ENCODE data around the gene OR6C70.

The OR6C70 gene

GRCh38 chr12:55470088-55470829 lies at the start of gene OR6C70:
OR6C70 (minus strand) TSS chr12:55470138; CDS start chr12:55470138, 0 bp downstream.
- TF ChIP-seq, protein P1, sequence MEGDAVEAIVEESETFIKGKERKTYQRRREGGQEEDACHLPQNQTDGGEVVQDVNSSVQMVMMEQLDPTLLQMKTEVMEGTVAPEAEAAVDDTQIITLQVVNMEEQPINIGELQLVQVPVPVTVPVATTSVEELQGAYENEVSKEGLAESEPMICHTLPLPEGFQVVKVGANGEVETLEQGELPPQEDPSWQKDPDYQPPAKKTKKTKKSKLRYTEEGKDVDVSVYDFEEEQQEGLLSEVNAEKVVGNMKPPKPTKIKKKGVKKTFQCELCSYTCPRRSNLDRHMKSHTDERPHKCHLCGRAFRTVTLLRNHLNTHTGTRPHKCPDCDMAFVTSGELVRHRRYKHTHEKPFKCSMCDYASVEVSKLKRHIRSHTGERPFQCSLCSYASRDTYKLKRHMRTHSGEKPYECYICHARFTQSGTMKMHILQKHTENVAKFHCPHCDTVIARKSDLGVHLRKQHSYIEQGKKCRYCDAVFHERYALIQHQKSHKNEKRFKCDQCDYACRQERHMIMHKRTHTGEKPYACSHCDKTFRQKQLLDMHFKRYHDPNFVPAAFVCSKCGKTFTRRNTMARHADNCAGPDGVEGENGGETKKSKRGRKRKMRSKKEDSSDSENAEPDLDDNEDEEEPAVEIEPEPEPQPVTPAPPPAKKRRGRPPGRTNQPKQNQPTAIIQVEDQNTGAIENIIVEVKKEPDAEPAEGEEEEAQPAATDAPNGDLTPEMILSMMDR (IDR thresholded peaks at IDR 0.05; ENCODE audit: control insufficient read depth, extremely low read depth, insufficient read depth): no peak
- no peak for DNase-seq (ENCODE audit: low read depth)

GRCh38 chr12:55516391-55516790 lies 46.5 kb upstream of the OR6C70 start:
- TF ChIP-seq, protein P1 (IDR thresholded peaks at IDR 0.05; ENCODE audit: control insufficient read depth, extremely low read depth, insufficient read depth): no peak
- H3K4me3 ChIP-seq (ENCODE audit: low read depth, low read length): no peak overlapping the region
- no peak for DNase-seq (ENCODE audit: low read depth)

More at GRCh38 chr12:55470088-55470829, at the start of gene OR6C70:
- no peak within 1 kb of the TSS for H3K4me3 ChIP-seq (ENCODE audit: low read depth, low read length)

DNA sequence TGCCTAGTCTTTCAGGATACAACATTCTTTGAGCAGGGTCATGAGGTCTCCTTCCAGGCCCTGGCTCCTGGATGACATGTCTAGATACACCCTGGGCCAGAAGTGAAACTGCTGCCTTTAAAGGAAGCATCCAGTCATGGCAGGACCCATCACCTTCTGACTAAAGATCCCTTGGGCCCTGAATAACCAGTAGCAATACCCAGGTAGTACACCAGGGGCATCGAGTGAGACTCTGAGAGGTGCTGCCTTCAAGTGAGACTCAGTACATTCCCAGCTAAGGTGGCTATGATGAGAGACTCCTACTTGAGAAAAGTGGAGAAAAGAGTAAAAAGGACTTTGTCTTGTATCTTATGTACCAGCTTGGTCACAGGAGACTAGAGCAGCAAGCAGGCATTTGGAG lies 45.8 kb upstream of the OR6C70 start:
- no peak overlapping the region for H3K4me3 ChIP-seq (ENCODE audit: low read depth, low read length)
- TF ChIP-seq, protein P1 (IDR thresholded peaks at IDR 0.05; ENCODE audit: control insufficient read depth, extremely low read depth, insufficient read depth): no peak
- DNase-seq (ENCODE audit: low read depth): no peak

DNA sequence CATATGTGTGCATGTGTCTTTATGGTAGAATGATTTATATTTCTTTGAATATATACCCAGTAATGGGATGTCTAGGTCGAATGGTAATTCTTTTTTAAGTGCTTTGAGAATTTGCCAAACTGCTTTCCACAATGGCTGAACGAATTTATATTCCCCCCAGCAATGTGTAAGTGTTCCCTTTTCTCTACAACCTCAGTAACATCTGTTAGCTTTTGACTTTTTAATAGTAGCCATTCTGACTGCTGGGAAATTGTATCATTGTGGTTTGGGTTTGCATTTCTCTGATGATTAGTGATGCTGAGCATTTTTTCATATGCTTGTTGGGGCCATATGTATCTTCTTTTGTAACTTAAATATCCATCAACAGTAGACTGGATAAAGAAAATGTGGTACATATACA lies 31.7 kb upstream of the OR6C70 start:
- no peak overlapping the region for H3K4me3 ChIP-seq (ENCODE audit: low read depth, low read length)
- DNase-seq (ENCODE audit: low read depth): no peak
- TF ChIP-seq, protein P1 (IDR thresholded peaks at IDR 0.05; ENCODE audit: control insufficient read depth, extremely low read depth, insufficient read depth): no peak

DNA sequence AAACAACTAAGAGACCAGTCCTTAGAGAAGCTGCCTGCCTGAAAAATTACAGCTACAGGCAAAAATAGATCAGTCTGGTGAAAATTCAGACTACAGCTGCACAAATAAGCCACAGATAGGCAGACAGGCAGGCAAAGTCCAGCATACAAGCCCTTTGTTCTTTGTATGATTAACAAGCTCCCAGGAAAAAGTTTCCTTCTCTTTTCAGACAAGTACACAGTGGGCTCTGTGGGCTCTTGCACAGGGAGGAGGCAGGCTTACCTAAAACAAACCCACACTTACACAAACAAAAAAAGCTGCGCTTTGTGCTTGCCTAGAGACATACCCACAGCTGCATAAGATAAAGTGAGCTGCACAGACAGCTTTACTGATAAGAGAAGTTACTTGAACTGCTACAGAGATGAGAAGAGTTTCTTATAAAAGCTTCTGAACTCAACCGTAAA lies 29.9 kb upstream of the OR6C70 start:
- DNase-seq (ENCODE audit: low read depth): no peak

DNA sequence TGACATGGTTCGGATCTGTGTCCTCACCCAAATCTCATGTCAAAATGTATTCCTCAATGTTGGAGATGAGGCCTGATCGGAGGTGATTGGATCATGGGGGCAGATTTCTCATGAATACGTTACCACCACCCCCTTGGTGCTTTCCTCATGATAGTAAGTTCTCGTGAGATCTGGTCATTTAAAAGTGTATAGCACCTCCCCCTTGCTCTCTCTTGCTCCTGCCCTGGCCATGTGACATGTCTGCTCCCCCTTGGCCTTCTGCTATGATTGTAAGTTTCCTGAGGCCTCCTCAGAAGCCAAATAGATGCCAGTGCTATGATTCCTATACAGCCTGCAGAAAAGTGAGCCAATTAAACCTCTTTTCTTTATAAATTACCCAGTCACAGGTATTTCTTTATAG lies 29.3 kb upstream of the OR6C70 start:
- no peak overlapping the region for H3K4me3 ChIP-seq (ENCODE audit: low read depth, low read length)
- TF ChIP-seq, protein P1 (IDR thresholded peaks at IDR 0.05; ENCODE audit: control insufficient read depth, extremely low read depth, insufficient read depth): no peak
- DNase-seq (ENCODE audit: low read depth): no peak

More for the DNA sequence above, 29.9 kb upstream of the OR6C70 start:
- TF ChIP-seq, protein P1 (IDR thresholded peaks at IDR 0.05; ENCODE audit: control insufficient read depth, extremely low read depth, insufficient read depth): no peak
- no peak overlapping the region for H3K4me3 ChIP-seq (ENCODE audit: low read depth, low read length)

- DNase-seq (ENCODE audit: low read depth): no peak
- TF ChIP-seq, protein P1 (IDR thresholded peaks at IDR 0.05; ENCODE audit: control insufficient read depth, extremely low read depth, insufficient read depth): no peak
- H3K4me3 ChIP-seq (ENCODE audit: low read depth, low read length): no peak overlapping the region
Observed at GRCh38 chr12:55495490-55495889, 25.6 kb upstream of the OR6C70 start.

All from LNCaP clone FGC (cell line).